HG03039 (cell line): ENCODE results near the gene MTCL3.
"Not testable (repeated sequence)": the region's sequence is repeated elsewhere in the genome, so short reads cannot be mapped to it uniquely, and the experiment has no call there.

ENCODE experiments used
- ATAC-seq: cut with Tn5 transposase; IDR thresholded peaks from one replicate; pipeline ENCODE4 v1.9.1; 2021; ENCODE audit warnings: mild to moderate bottlenecking, moderate library complexity; ENCODE audit not compliant: unreplicated experiment

MTCL3 gene

DNA sequence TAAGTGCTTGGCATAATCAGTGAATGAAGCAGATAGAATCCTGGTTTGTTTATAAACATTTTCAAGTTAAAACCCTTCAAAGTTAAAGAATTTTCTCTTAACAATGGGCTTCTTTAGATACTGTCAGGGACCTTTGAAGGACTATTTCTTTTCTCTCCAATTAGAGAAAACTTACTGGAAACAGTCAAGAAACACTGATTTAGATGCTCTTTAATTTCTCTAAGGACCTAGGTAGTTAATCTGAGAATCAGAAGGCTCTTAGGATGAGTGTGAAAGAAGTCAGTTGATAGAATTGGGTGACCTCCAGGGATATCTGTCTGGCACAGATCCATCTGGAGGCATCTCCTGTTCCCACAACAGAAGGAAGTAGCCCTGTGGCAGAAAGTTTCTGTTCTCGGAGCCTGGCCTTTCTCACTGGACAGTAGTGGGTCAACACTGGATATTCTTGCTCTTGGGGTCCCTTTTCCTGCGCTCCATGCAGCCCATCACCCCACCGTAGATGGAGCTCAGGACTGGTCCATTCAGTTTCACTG, 82.5 kb downstream of the MTCL3 start:
- no peak for ATAC-seq

GRCh38 chr6:127435626-127436220, 83.4 kb downstream of the MTCL3 start:
- ATAC-seq: no peak

DNA sequence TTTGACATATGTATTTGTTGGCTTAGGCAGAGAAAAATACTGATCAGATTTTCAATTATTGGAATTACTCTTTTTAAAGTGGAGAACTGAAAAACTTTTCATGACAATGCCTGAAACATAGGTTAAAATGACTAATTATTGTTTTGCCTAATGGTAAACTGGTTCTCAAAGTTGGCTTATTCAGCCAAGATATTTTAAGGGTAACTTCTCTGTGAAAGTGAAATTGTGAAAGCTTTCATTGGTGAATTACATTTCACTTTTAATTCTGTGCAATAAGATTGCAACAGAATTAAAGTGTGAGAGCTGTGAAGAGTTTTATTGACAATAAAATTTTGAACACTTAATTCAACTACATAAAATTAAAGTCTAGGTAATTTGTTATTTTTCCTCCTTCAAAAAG, 84.5 kb downstream of the MTCL3 start:
- ATAC-seq: no peak

- not testable (repeated sequence) for ATAC-seq
Measured at GRCh38 chr6:127428562-127428961, 90.6 kb downstream of the MTCL3 start.

GRCh38 chr6:127423921-127424320, 95.2 kb downstream of the MTCL3 start:
- no peak for ATAC-seq
